PC-9 (cell line): ENCODE data around the gene THG1L. TPM values are rescaled to one million over a fixed set of nuclear protein-coding genes. Genes with fewer than 3 reads are reported as not detected.

ENCODE experiments used
- BruUV-seq: library from RNA; stranded (reverse); fragments of 400-500 nt; replicated peaks from 2 replicates; lab custom pipeline; 2021; lab: Mats Ljungman, UMichigan
- CTCF ChIA-PET: fragments of 300-600 bp; sonication (Branson Sonifier 250); formaldehyde crosslinking; loops from one replicate; lab custom pipeline; 2022; ENCODE audit warnings: antibody characterized with exemption; lab: Charles Lee
- POLR2A ChIA-PET: fragments of 300-600 bp; sonication (Branson Sonifier 250); formaldehyde crosslinking; loops from one replicate; lab custom pipeline; 2022; ENCODE audit warnings: antibody characterized with exemption; ENCODE audit not compliant: unreplicated experiment; lab: Charles Lee
- DNase-seq, 2 experiments: peaks; one replicate each; pipeline versions ENCODE4 v3.0.0 to v3.0.0-alpha.2; 2015 to 2022; ENCODE audit warnings: mixed read lengths in 1 of 2
- H2AFZ ChIP-seq: fragments of 200-600 bp; sonication (generic); 2 replicates; pipeline ENCODE4 v1.8.1; 2017; ENCODE audit warnings: antibody characterized with exemption
- H3F3A ChIP-seq: fragments of 200-600 bp; sonication (generic); 2 replicates; pipeline ENCODE4 v1.8.1; 2017; ENCODE audit warnings: antibody characterized with exemption, mild to moderate bottlenecking, low read depth; ENCODE audit not compliant: insufficient read depth
- H3K27ac ChIP-seq: fragments of 200-600 bp; sonication (generic); 2 replicates; pipeline ENCODE4 v1.6.1; 2016; ENCODE audit warnings: mixed run types
- H3K27me3 ChIP-seq: fragments of 200-600 bp; sonication (generic); 2 replicates; pipeline ENCODE4 v1.6.1; 2016; ENCODE audit warnings: low read depth, mixed run types; ENCODE audit not compliant: insufficient read depth
- H3K36me3 ChIP-seq: fragments of 200-600 bp; sonication (generic); 2 replicates; pipeline ENCODE4 v1.6.1; 2016; ENCODE audit warnings: low read depth, mixed run types
- H3K4me1 ChIP-seq: fragments of 200-600 bp; sonication (generic); replicated peaks from 2 replicates; pipeline ENCODE4 v1.6.1; 2016; ENCODE audit warnings: mixed run types; ENCODE audit not compliant: insufficient read depth
- H3K4me2 ChIP-seq: fragments of 200-600 bp; sonication (generic); 2 replicates; pipeline ENCODE4 v1.6.1; 2017; ENCODE audit warnings: mixed run types
- H3K4me3 ChIP-seq: fragments of 200-600 bp; sonication (generic); 2 replicates; pipeline ENCODE4 v1.6.1; 2016; ENCODE audit warnings: mixed run types
- H3K79me2 ChIP-seq: fragments of 200-600 bp; sonication (generic); 2 replicates; pipeline ENCODE4 v1.6.1; 2017; ENCODE audit warnings: low read depth, mixed run types
- H3K9me2 ChIP-seq: fragments of 200-600 bp; sonication (generic); 2 replicates; pipeline ENCODE4 v1.8.1; 2017; ENCODE audit warnings: mild to moderate bottlenecking; ENCODE audit not compliant: insufficient read depth
- H3K9me3 ChIP-seq: fragments of 200-600 bp; sonication (generic); 2 replicates; pipeline ENCODE4 v1.8.1; 2016; ENCODE audit warnings: low read depth; ENCODE audit not compliant: insufficient read depth
- H4K20me1 ChIP-seq: fragments of 200-600 bp; sonication (generic); 2 replicates; pipeline ENCODE4 v1.8.1; 2017; ENCODE audit not compliant: insufficient read depth
- EZH2 ChIP-seq: fragments of 200-600 bp; sonication (generic); IDR thresholded peaks from 2 replicates; pipeline ENCODE4 v1.8.0; 2017; ENCODE audit warnings: antibody characterized with exemption, low read depth
- intact Hi-C: fragments of 100-400 bp; cut with micrococcal nuclease; formaldehyde crosslinking; loops from one replicate; pipeline ENCODE4 v1.10.0; 2022; ENCODE audit not compliant: unreplicated experiment
- total RNA-seq: library from RNA; stranded (reverse); gene quantifications from 2 replicates; pipeline ENCODE4 v1.2.3, GENCODE V29; 2021
- TF ChIP-seq, protein P1 (sequence below): fragments of 200-600 bp; sonication (generic); conservative IDR thresholded peaks from 2 replicates; pipeline ENCODE4 v1.6.1; 2017; ENCODE audit warnings: mixed run types, antibody characterized with exemption, mild to moderate bottlenecking, moderate library complexity

THG1L gene
- total RNA-seq, 1 experiment from 2014 or later: 25.3 TPM

DNA sequence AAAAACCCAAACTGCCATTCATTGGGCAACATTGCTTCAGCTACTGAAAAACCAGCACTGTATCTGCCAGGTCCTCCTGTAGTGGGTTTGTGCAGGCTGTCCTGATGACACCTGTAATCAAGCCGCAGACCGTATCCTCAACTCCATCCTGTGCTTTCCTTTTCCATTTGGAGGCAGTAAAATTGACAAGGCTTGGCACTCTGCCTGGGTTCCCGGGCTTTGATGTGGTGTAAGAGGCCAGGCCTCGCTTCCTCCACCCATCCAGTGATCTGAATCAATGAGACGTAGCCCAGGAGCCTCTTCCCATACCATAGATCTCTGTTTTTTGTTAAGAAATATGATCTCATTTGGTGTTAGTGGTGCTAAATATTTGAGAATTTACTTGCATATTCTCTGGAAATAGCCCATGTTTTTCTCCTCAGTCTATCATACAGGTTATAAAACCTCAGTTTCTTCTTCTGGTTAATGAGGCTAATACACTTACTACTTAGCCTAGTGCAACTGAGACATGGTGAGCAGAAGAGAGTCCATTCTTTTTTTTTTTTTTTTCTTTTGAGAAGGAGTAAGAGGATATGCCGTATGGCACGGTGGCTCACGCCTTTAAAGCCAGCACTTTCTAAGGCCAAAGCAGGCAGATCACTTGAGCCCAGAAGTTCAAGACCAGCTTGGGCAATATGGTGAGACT is 47.0 kb downstream of the THG1L start:
- intact Hi-C loops: loop anchor here (10.0 kb wide), 1 partner anchor 1317 kb away; the partner anchor contains the start of gene EBF1
- Histone ChIP-seq H3K36me3 (no peaks in the 10 kb centered on the region), H3K9me3 (no peaks in the 10 kb centered on the region), H3K4me3 (no peak overlapping the region), H3K9me2 (no peaks in the 10 kb centered on the region), H3K27me3 (no peaks in the 10 kb centered on the region), H3K4me2 (no peak overlapping the region), H3F3A (peaks cover 5% of the 10 kb centered on the region; the same call in 1 of the 2 replicates), H3K79me2 (no peaks in the 10 kb centered on the region), H4K20me1 (peaks cover 4% of the 10 kb centered on the region; the same call in 1 of the 2 replicates), H3K27ac (no peak overlapping the region), H3K4me1 (no peaks in the 10 kb centered on the region), H2AFZ (no peak overlapping the region)
- TF ChIP-seq, protein P1, sequence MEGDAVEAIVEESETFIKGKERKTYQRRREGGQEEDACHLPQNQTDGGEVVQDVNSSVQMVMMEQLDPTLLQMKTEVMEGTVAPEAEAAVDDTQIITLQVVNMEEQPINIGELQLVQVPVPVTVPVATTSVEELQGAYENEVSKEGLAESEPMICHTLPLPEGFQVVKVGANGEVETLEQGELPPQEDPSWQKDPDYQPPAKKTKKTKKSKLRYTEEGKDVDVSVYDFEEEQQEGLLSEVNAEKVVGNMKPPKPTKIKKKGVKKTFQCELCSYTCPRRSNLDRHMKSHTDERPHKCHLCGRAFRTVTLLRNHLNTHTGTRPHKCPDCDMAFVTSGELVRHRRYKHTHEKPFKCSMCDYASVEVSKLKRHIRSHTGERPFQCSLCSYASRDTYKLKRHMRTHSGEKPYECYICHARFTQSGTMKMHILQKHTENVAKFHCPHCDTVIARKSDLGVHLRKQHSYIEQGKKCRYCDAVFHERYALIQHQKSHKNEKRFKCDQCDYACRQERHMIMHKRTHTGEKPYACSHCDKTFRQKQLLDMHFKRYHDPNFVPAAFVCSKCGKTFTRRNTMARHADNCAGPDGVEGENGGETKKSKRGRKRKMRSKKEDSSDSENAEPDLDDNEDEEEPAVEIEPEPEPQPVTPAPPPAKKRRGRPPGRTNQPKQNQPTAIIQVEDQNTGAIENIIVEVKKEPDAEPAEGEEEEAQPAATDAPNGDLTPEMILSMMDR: no peak
- no peak for TF ChIP-seq EZH2
- CTCF ChIA-PET: interaction anchor here (0.7 kb wide), 1 partner anchor 63 kb away, joined by 7 read pairs; no protein-coding TSS in a partner anchor
- POLR2A ChIA-PET: no interaction called here
- DNase-seq: no peak
- no TSS peak for BruUV-seq

DNA sequence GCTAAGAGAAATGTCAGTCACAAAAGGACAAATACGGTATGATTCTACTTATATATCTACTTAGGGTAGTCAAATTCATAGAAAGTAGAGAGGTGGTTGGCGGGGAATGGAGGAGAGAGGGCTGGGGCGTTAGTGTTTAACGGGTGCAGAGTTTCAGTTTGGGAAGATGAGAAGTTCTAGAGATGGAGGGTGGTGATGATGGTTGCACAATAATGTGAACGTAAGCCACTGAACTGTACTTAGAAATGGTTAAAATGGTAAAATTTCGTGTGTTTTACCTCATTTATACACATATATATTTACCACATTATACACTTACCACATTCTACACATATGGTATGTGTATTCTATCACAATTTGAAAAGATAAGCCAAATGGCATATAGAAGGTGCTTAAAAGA is 48.0 kb downstream of the THG1L start:
- Histone ChIP-seq H3K27ac (no peak overlapping the region), H3K4me1 (no peaks in the 10 kb centered on the region), H3K9me2 (no peaks in the 10 kb centered on the region), H3K9me3 (no peaks in the 10 kb centered on the region), H4K20me1 (peaks cover 4% of the 10 kb centered on the region; the same call in 1 of the 2 replicates), H3K36me3 (no peaks in the 10 kb centered on the region), H3K79me2 (no peaks in the 10 kb centered on the region), H3F3A (peaks cover 5% of the 10 kb centered on the region; the same call in 1 of the 2 replicates), H3K4me3 (no peak overlapping the region), H3K27me3 (no peaks in the 10 kb centered on the region), H3K4me2 (no peak overlapping the region), H2AFZ (no peak overlapping the region)
- TF ChIP-seq, protein P1: no peak
- TF ChIP-seq EZH2: no peak
- ChIA-PET POLR2A (no interaction called here), CTCF (interaction anchor here (0.7 kb wide), 1 partner anchor 62 kb away, joined by 7 read pairs; no protein-coding TSS in a partner anchor)
- no peak for DNase-seq
- no TSS peak for BruUV-seq
- intact Hi-C loops: loop anchor here (10.0 kb wide), 1 partner anchor 1316 kb away; the partner anchor contains the start of gene EBF1

DNA sequence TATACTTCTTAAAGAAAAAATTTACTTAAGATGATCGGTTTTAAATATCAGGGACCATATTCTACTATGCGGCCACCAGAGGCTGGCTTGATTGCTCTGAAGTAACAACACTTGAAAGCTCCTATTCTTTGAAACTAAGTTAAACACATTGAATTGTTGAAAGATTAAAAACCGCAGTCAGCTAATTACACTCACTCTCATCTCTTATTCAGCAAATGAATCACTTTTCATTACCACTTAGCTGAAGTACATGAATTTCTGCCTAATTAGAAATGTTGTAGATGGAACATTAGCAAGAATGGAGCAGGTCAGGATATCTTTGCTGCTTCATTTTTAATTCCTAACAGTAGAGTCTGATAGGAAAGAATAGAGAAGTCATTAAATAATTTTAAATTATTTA is 54.6 kb downstream of the THG1L start:
- Histone ChIP-seq H3K79me2 (no peaks in the 10 kb centered on the region), H3K27ac (no peak overlapping the region), H3K4me1 (no peaks in the 10 kb centered on the region), H3K36me3 (peaks cover 23% of the 10 kb centered on the region; the same call in 1 of the 2 replicates), H3K9me3 (no peaks in the 10 kb centered on the region), H3K9me2 (no peaks in the 10 kb centered on the region), H4K20me1 (peaks cover 4% of the 10 kb centered on the region; the same call in 1 of the 2 replicates), H3F3A (peaks cover 5% of the 10 kb centered on the region; the same call in 1 of the 2 replicates), H3K27me3 (no peaks in the 10 kb centered on the region), H3K4me3 (no peak overlapping the region), H2AFZ (no peak overlapping the region), H3K4me2 (no peak overlapping the region)
- TF ChIP-seq, protein P1: no peak
- no peak for TF ChIP-seq EZH2
- intact Hi-C loops: no loop called here
- BruUV-seq: no TSS peak
- ChIA-PET POLR2A (no interaction called here), CTCF (no interaction called here)
- DNase-seq: no peak

Other genes starting within 250 kb of the THG1L start
- gene ADAM19, start 155.6 kb upstream of the THG1L start, total RNA-seq: 7.6 and 9.3 TPM in 2 replicates
- gene SOX30, start 79.0 kb upstream of the THG1L start, total RNA-seq: 0.11 TPM in 1 of 2 replicates, not detected in the other
- gene C5orf52, start 59.9 kb upstream of the THG1L start, total RNA-seq: not detected in 2 replicates
- 1.9 and 2.1 TPM in 2 replicates for gene LSM11, start 12.3 kb downstream of the THG1L start, total RNA-seq
- gene CLINT1, start 127.7 kb downstream of the THG1L start, total RNA-seq: 79.7 and 95.8 TPM in 2 replicates